GM19023 (cell line): Measurements from ENCODE around the gene DOCK1.

Experiments
- ATAC-seq: cut with Tn5 transposase; IDR thresholded peaks from one replicate; pipeline ENCODE4 v1.9.1; 2021; ENCODE audit warnings: mild to moderate bottlenecking, moderate library complexity; ENCODE audit not compliant: unreplicated experiment

DOCK1 gene

DNA sequence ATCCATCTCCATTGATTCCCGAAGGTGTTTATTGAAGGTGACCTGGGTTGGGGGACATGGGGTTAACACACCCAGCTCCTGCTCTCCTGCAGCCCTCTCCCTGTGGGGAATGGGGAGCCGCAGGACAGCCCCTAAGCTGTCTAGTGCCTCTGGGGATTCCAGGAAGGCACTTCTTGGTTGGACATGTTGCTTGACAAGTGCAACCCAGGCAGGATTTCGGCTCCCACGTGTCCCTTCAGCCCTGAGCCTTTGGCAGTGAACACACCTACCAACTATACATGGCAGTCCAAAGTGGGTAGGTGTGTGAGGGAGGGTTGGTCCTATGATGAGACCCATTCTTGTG is 43.9 kb downstream of the DOCK1 start:
- ATAC-seq, result no peak

DNA sequence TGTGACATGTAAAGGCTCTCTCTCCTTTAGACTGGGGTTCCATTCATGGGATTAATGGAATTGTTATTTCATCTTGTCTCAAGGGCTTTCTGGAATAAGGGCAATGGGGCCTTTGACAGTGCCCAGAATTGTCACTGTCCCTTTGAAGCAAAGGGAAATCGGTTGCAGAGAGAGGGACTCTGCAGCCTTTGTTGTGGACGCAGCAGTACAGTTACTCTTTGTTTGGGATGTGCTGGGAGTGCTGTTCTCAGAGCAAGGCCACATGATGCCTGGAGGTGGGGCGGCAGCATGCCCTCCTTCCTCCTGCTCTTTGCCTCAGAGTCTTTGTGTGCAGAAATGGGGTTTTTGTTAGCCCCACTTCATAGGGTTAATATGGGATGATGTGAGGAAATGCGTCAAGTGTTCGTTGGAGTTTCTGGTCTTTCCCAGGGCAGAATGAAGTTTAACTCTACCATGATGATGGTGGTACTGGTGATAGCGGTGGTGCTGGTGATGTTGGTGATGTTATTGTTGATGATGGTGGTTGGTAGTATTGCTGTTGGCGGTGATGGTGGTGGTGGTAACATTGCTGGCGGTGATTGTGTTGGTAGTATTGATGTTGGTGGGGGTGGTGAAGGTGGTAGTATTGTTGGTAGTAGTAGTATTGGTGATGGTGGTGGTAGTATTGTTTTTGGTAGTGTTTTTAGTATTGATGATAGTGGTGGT is 45.3 kb downstream of the DOCK1 start:
- no peak for ATAC-seq

DNA sequence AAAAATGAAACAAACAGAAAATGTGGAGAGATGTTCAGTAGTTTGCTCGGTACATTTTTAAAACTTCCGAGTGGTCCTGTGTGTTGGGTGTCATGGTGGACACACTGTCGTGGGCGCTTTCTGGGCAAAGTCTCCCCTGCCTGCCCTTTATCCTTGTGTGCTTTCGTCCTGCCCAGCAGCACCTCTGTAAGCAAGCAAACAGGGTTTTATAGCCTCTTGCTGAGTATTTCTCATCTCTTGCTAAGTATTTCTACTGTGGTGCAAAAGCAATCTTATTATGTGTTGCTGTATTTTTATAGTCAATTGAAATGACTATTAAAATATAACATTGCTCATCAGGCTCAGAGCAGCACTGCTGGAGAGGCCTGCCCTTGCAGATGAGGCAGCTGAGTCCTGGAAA is 48.7 kb downstream of the DOCK1 start:
- ATAC-seq, result no peak

DNA sequence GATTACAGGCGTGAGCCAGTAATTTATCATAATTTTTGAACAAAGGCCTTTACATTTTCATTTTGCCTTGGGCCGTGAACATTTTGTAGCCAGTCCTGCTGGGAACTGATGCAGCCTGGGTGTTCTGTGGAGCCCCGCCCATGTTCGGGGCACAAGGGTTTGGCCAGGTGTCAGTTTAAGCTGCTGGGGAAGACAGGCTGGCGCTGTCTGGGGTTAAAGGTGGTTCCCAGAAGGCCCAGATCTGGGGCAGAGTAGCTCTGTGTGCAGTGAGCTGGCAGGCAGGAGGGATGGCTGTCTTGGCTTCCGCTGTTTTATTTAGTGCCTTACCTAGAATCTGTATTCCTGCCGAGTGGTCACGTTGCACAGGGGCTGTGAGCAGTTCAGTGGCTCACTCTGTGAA is 50.2 kb downstream of the DOCK1 start:
- ATAC-seq, result no peak

DNA sequence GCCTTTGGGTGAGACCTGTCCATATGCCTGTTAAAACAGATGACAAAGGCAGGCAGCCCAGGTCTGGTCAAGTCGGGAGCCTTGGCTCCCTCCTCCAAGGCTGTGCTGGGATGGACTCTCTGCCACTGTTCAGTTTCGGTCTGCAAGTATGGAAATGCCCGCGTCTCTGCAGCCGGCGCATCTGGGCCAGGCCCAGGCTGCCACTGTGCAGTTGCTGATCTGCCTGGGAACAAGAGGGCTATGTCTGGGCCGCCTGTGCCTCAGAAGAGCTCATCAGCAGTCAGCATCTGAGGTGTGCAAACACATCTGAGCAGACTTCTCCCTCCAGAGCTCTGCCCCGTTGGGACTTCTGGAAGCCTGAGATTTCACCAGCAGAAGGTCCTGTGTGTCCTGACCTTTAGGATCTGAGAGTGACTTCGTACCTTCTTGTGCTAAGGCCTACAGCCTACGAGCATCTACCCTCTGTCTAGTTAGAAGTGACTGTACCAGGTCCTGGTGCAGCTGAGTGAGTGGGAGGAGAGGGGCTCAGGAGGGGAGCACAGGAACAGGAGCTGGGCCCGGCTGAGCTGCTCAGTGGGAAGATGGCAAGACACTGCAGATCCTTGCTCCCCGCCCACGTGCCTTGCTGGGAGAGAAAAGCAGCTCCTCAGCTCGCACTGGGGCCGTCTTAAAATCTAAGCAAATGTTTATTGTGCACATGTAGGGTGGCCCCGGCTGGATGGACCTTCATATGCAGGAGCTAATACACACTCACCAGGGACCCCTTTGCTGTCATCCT is 50.9 kb downstream of the DOCK1 start:
- ATAC-seq, result no peak

DNA sequence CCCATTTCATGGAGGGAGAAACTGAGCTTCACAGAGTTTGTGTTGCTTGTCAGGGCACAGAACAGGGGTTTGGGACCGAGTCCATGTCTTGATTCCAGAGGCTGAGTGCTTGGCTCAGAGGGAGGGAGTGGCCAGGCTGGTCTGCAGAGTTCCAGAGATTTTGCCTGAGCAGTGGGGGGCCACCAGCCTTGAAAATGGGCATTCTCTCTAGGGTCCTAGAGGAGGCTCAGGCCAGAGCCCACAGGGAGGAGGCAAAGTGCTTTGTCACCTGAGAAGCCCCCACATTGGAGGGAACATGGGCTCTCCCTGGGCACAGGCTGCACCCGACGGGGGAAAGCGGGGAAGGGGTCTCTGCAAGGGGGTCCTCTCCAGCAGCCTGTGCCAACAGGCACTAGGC is 51.5 kb downstream of the DOCK1 start:
- ATAC-seq, result no peak

DNA sequence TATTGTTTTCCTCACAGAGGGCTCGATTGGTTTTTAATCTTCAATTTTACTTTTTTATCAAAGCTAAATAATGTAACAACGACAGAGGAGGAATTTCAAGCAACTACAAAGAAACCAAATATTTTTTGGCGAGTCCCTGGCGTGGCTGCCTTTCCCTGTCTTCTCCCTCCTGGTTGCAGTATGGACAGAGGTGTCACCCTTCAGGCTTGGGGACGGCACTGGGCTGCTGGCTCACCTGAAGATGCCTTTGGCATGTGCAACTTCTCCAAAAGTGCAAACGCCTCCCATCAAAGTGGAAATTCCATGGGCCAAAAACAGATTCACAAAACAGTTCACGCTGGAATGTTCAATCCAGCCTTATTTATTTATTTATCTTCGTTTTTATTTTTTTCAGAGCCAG is 51.9 kb downstream of the DOCK1 start:
- ATAC-seq, result no peak

DNA sequence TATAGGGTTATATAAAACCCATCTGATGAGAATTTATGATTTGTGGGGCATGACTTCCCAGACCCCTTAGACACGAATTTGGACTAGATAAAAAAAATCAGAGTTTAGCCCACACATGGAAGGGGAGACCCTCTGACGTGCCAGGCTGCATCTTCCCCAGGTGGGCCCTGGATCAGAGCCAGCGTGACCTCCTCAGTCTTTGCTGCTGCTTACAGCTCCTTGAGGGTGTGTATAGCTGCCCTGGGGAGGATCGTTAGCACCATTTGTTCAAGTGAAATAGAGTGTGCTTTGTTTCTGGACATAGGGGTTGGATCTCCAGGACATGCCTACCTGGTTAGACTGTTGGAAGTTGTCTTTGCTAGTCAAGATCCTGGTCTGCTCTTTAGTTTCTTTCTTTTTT is 54.2 kb downstream of the DOCK1 start:
- ATAC-seq, result no peak

DNA sequence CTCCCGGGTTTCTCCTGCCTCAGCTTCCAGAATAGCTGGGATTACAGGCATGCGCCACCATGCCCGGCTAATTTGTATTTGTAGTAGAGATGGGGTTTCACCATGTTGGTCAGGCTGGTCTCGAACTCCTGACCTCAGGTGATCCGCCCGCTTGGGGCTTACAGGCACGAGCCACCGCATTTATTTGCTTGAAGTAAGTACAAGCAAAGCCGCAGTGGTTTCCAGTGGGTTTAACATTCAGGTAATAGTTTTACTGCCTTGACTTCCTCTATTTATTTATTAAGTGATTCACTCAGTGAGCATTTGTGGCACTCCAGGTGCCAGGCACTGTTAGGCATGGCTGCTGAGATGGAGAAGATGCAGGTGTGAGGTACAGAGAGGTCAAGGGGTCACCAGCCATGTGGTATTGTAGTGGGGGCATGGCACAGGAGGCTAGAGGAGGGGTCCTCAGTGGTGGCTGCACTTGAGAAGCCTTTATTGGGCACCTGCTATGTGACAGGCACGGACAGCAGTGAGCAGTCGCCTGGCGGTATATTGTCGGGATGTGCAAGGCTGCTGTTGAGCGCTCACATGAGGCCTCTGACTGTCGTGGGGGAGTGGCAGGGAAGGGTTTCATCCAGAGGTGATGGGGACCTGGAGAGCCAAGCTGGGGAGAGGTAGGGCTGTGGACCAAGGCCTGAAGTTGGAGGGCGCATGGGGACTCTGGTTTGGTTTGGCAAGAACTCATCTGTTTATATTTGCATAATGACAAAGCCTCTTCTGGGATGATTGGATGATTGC is 54.9 kb downstream of the DOCK1 start:
- no peak for ATAC-seq

DNA sequence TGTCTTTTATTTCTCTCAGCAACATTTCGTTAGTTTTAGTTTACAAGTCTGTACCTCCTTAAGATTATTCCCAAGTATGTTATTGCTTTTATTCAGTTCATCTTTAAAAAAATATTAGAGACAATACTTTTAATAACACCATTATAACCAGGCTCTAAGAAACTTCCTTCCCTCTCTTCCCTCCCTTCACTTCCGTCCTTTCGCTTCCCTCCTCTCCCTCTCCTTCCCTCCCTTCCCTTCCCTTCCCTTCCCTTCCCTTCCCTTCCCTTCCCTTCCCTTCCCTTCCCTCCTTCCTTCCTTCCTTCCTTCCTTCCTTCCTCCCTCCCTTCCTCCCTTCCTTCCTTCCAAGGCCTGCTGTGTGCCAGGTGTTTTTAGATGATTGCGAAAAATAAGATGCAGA is 58.1 kb downstream of the DOCK1 start:
- ATAC-seq, result no peak

DNA sequence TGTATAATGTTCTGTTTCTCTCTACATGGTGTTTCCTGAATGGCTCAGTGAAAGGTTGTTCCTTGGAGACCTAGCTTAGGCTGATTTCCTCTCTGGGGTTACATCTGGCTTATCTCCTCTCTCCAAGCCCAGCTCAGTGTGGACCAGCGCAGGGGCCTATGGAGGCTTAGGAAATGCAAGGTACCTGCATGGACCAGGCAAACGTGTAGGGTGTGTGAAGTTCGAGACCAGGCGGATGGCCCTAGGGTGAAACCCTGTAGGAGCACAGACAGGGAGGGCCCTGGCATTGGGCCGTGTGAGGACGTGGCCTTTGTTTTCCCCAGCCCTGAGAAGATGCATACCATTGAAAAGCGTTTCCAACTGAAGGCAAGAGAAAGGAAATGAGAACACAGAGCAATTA is 59.0 kb downstream of the DOCK1 start:
- ATAC-seq, result no peak

DNA sequence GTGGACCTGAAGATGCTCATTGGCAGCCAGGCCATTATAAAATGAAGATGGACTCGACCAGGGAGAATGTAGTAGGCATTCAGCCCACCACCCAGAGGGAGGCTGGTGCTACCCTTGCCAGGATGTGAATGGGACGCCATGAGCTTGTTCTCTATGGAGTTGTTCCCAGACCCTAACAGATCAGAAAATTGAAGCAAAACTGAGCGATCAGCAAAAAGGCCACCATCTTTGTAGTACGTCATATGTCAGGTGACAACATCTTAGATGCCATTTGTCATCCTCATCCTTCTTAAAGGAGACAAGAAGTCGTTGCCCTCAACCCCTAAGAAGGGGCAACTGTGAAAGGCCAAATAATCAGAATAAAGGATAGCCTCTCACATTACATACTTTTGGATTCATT is 61.7 kb downstream of the DOCK1 start:
- no peak for ATAC-seq

DNA sequence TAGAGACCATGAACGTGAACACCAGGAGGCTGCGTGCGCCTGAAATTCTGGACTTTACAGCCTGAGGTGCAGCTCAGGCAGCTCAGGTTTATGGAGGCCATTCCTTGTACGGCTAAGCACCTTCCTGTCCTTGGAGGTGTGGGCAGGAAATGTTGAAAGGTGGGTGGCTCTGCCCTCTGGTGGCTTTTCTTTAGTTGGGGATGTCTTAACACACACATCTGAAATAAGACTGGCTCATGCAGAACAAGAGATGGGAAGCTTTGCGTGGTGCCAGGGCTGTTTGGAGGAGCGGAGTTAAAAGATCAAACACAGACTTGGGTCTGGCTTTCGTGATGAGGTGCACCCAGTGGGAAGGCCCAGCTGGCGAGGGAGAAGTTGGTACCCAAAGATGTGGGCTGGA is 64.1 kb downstream of the DOCK1 start:
- ATAC-seq, result no peak

DNA sequence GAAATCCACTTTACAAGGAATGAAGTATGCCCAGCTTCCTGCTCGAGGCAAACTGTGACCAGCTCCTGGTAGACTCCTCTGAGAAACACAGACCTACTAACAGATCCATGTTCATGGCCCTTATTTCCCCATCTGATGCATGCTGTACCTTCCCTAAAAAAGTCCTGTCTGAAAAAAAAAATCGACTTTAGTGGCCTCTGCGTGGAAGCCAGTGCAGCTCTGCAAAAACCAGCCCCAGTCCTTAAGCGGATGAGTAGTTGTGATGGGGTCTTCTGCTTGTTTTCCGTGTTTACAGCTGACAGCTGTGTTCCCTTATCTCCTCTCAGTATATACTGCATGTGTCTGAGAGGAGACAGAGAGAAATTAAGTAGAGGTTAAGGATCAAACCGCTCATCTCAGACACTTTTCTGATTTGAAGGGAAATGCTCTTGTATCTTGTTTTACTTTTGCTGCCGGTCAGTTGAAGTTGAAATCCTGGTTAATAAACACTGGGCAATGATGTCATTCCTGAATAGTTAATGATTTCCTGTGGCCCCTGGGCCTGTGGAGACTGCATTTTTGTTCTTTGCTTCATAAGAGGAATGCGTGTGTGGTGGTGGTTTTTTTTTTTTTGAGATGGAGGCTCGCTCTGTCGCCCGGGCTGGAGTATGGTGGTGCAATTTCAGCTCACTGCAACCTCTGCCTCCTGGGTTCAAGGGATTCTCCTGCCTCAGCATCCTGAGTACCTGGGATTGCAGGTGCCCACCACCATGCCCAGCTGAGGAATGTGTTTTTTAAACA is 67.6 kb downstream of the DOCK1 start:
- no peak for ATAC-seq

DNA sequence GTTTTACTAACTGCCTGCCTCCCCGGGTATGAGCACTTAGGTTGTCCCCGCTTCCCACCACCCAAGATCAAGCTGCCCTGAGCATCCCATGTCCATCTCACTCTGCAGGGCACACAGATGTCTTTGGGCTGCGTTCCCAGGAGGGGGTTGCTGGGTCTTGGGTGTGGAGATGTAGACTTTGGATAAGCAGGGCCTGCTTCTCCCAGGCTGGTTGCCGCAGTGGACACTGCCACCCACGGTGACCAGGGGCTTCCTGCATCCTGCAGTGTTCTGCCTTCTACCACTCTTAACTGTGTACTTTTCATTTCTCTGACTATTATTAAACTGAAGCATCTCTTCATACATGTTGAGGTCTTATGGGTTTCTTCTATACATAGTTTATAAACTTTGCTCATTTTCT is 70.0 kb downstream of the DOCK1 start:
- ATAC-seq, result no peak

DNA sequence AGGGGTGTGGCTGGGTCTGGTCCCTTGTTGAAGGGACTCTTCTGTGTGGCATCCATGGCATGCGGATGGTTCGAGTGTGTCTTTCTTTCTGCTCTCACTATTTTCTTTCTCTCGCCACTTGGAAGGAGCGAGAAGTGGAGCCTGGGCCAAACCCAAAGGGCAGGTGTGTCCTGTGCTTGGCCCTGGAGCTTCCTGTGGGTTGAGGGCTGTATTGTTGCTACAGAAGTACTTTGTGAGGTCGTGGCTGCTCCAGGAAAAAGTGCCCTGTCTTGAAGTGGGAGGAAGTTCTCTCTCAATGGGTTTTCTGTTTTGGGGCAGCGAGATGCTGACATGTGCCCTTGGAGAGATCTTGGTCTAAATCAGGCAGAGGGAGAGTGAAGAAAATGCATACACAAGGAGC is 72.0 kb downstream of the DOCK1 start:
- ATAC-seq, result no peak

DNA sequence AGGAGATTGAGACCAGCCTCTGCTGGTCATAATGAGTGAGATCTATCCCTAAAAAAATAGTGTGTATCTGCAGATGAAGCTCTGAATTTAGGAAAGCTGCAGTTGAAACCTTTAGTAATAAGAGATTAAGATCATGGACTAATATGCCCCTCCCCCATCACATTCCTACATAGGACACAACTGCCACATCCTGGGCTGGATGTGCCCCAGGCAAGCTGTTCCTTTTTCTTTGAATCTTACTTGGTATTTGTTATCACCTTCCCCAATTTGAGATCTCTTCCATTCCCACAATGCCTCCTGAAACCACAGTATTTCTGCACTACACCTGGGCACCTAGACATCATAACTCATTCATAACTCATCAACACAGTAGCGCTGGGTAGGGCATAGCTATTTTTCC is 74.1 kb downstream of the DOCK1 start:
- ATAC-seq, result no peak

DNA sequence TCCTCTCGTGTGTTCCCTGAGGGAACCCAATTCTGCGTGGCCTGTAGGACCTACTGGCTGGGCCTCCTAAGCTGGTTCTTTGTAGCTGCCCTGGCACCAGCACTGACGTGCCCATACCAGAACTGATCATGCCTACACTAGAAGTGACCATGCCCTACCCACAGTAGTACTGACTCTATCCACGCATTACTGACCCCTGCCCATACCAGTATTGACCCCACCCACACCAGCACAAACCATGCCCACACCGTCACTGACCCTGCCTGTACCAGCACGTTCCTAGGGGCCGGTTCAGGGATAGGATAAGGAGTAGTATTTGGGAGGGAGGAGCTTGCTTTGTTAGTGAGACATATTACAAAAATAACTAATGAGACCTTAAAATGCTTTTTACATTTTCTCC is 88.0 kb downstream of the DOCK1 start:
- no peak for ATAC-seq

DNA sequence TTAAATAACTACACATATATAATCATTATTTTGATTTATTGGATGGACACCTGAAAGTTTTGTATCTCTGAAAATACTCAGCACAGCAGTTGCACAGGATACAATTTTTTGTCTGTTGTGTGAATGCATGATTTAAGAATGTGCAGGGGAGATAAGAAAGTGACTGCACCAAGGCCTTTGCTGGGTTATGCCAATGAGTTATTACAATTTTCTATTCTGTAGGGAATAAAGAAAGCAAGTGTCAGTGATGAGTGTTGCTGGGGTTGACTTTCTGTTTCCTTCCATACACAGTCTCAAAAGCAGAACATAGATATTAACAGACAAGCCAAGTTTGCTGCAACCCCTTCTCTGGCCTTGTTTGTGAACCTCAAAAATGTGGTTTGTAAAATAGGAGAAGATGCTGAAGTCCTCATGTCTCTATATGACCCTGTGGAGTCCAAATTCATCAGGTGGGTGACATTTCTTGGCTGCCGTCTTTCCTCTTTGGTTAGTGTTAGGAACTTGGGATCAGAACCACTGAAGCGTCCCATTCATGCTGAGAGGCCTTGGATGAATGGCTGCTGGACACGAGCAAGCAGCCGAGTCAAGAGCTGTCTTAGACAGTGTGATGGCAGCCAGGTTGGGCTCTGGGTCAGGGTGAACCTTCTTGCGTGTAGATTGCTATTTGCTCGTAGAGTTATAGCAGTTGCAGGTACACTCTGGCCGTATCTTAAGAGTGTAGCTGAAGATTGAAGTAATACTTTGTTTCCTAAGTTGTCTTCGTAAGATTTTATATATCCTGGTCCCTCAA is 92.8 kb downstream of the DOCK1 start:
- ATAC-seq, result no peak

DNA sequence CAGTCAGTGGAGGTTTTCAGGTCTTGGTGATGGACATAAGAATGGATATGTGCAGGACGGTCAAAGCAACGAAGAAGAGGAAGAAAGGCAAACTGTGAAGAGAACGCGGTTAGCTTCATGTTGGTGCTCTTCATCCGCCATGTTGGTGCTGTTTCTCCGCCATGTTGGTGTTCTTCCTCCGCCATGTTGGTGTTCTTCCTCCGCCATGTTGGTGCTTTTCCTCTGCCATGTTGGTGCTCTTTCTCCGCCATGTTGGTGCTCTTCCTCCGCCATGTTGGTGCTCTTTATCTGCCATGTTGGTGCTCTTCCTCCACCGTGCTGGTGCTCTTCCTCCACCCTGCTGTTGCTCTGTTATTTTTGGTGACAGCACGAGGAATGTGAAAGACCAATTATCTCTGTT is 95.4 kb downstream of the DOCK1 start:
- no peak for ATAC-seq
